AG10803 (cell line): ENCODE data around the gene RAP2B.
A peak's percentile ranks its signal among the peaks of the same experiment; 100 is the strongest.

Experiments
- DNase-seq: peaks from one replicate; pipeline ENCODE4 v3.0.0; 2010; ENCODE audit warnings: low read depth
- H3K4me3 ChIP-seq: 2 replicates; pipeline ENCODE4 v1.5.1; 2011; ENCODE audit warnings: mild to moderate bottlenecking, low read length, control low read depth
- CTCF ChIP-seq: conservative IDR thresholded peaks from 2 replicates; pipeline ENCODE4 v1.5.1; 2011; ENCODE audit warnings: mild to moderate bottlenecking, low read length, control low read depth, inconsistent platforms

RAP2B gene

GRCh38 chr3:153166206-153166605, 4.2 kb downstream of the RAP2B start:
- no peak for TF ChIP-seq CTCF
- peak overlapping the region; percentile 96 for H3K4me3 ChIP-seq
- DNase-seq = no peak

GRCh38 chr3:153166796-153167195, 4.8 kb downstream of the RAP2B start:
- DNase-seq = no peak
- no peak for TF ChIP-seq CTCF
- H3K4me3 ChIP-seq = no peak overlapping the region

GRCh38 chr3:153169793-153170383, 7.9 kb downstream of the RAP2B start:
- TF ChIP-seq CTCF = no peak
- peak; percentile 34 for DNase-seq
- H3K4me3 ChIP-seq = no peak overlapping the region

- no peak overlapping the region for H3K4me3 ChIP-seq
- no peak for TF ChIP-seq CTCF
- DNase-seq = no peak
These were observed 9.2 kb downstream of the RAP2B start for GRCh38 chr3:153171256-153171655.

GRCh38 chr3:153171918-153172317, 9.9 kb downstream of the RAP2B start:
- no peak for TF ChIP-seq CTCF
- no peak for DNase-seq
- no peak overlapping the region for H3K4me3 ChIP-seq

GRCh38 chr3:153172796-153173757, 11.1 kb downstream of the RAP2B start:
- DNase-seq = no peak
- TF ChIP-seq CTCF = no peak
- H3K4me3 ChIP-seq = no peak overlapping the region
